Neuronal stem cell (in vitro differentiated cells): Measurements from ENCODE around the gene RNF220.

Source experiments
- DNase-seq: peaks from one replicate; pipeline ENCODE4 v3.0.0-alpha.2; 2013; ENCODE audit warnings: low spot score
- H2AFZ ChIP-seq: one replicate; pipeline ENCODE4 v1.6.1; 2013; ENCODE audit warnings: mild to moderate bottlenecking, low read length, inconsistent platforms
- H2AK5ac ChIP-seq: 2 replicates; pipeline ENCODE4 v1.6.1; 2013; ENCODE audit warnings: low read depth, mild to moderate bottlenecking, inconsistent platforms, low read length, moderate library complexity, mixed read lengths
- H2BK120ac ChIP-seq: 2 replicates; pipeline ENCODE4 v1.6.1; 2013; ENCODE audit warnings: low read depth, mild to moderate bottlenecking, inconsistent platforms, low read length, moderate library complexity, mixed read lengths
- H2BK12ac ChIP-seq: one replicate; pipeline ENCODE4 v1.6.1; 2013; ENCODE audit warnings: low read length, inconsistent platforms
- H2BK15ac ChIP-seq: 2 replicates; pipeline ENCODE4 v1.6.1; 2013; ENCODE audit warnings: mild to moderate bottlenecking, low read length, inconsistent platforms, mixed read lengths
- H2BK5ac ChIP-seq: one replicate; pipeline ENCODE4 v1.6.1; 2013; ENCODE audit warnings: inconsistent platforms, mild to moderate bottlenecking, low read length, moderate library complexity
- H3K14ac ChIP-seq: one replicate; pipeline ENCODE4 v1.6.1; 2013; ENCODE audit warnings: low read length, inconsistent platforms
- H3K18ac ChIP-seq: 2 replicates; pipeline ENCODE4 v1.6.1; 2013; ENCODE audit warnings: low read length, inconsistent platforms
- H3K23ac ChIP-seq: 2 replicates; pipeline ENCODE4 v1.6.1; 2013; ENCODE audit warnings: low read depth, mild to moderate bottlenecking, mixed read lengths, low read length, inconsistent platforms; ENCODE audit not compliant: poor library complexity
- H3K27ac ChIP-seq: replicated peaks from 3 replicates; pipeline ENCODE4 v1.5.1; 2013; ENCODE audit warnings: low read length, inconsistent platforms
- H3K27me3 ChIP-seq, 3 experiments: 2 replicates each; pipeline ENCODE4 v1.6.1; 2013; ENCODE audit warnings: low read length in 3 of 3, mild to moderate bottlenecking in 2 of 3, inconsistent platforms in 1 of 3, low read depth in 1 of 3, mixed read lengths in 1 of 3, moderate library complexity in 1 of 3; ENCODE audit not compliant: control insufficient read depth in 3 of 3, insufficient read depth in 3 of 3
- H3K36me3 ChIP-seq, 2 donors: replicated peaks in 1 of 2; 2 replicates each; pipeline ENCODE4 v1.6.1; 2013; ENCODE audit warnings: low read length in 2 of 2; ENCODE audit not compliant: control insufficient read depth in 2 of 2, insufficient read depth in 2 of 2
- H3K4ac ChIP-seq: 2 replicates; pipeline ENCODE4 v1.6.1; 2013; ENCODE audit warnings: inconsistent platforms, mild to moderate bottlenecking, low read length, moderate library complexity
- H3K4me1 ChIP-seq, 2 donors: 1 replicate in 1 of 2; 2 replicates in 1 of 2; pipeline ENCODE4 v1.6.1; 2013; ENCODE audit warnings: low read length in 2 of 2, low read depth in 1 of 2; ENCODE audit not compliant: control insufficient read depth in 2 of 2, insufficient read depth in 1 of 2
- H3K4me2 ChIP-seq: one replicate; pipeline ENCODE4 v1.6.1; 2013; ENCODE audit warnings: mild to moderate bottlenecking, low read length, inconsistent platforms; ENCODE audit not compliant: insufficient read depth, poor library complexity, severe bottlenecking
- H3K4me3 ChIP-seq, 2 donors: 2 replicates each; pipeline ENCODE4 v1.5.1; 2013; ENCODE audit warnings: low read length in 2 of 2, mild to moderate bottlenecking in 2 of 2, inconsistent platforms in 1 of 2, moderate library complexity in 1 of 2
- H3K79me1 ChIP-seq: one replicate; pipeline ENCODE4 v1.6.1; 2013; ENCODE audit warnings: low read depth, mild to moderate bottlenecking, inconsistent platforms, low read length, moderate library complexity
- H3K9ac ChIP-seq: one replicate; pipeline ENCODE4 v1.6.1; 2013; ENCODE audit warnings: mild to moderate bottlenecking, low read depth, low read length, inconsistent platforms; ENCODE audit not compliant: poor library complexity
- H3K9me3 ChIP-seq, 2 donors: replicated peaks in 1 of 2; 2 replicates each; pipeline versions ENCODE3 to v1.6.1; 2013; ENCODE audit warnings: low read length in 2 of 2, mild to moderate bottlenecking in 2 of 2, inconsistent platforms in 1 of 2, low read depth in 1 of 2, mixed read lengths in 1 of 2, moderate library complexity in 1 of 2; ENCODE audit not compliant: control insufficient read depth in 2 of 2, insufficient read depth in 1 of 2
- H4K8ac ChIP-seq: one replicate; pipeline ENCODE4 v1.6.1; 2013; ENCODE audit warnings: low read depth, mild to moderate bottlenecking, inconsistent platforms, low read length, moderate library complexity
- H4K91ac ChIP-seq: one replicate; pipeline ENCODE4 v1.6.1; 2013; ENCODE audit warnings: low read length, low read depth, mild to moderate bottlenecking, inconsistent platforms; ENCODE audit not compliant: poor library complexity
- WGBS, 2 donors: extraction: QIAGEN DNeasy Blood & Tissue Kit; methylation state at CpG; one replicate each; pipeline ENCODE4 v1.1.7; 2013; ENCODE audit warnings: missing lambda C conversion rate in 2 of 2, mixed read lengths in 1 of 2; ENCODE audit not compliant: insufficient read length in 2 of 2, insufficient replicate concordance in 1 of 2; ENCODE audit errors: extremely low coverage in 2 of 2; 5-methylcytosine and 5-hydroxymethylcytosine counted together

The RNF220 gene

GRCh38 chr1:44602634-44603628 lies 197.9 kb downstream of the RNF220 start:
- H2AK5ac ChIP-seq, result no peak overlapping the region
- peaks cover 0 to 16% of the 10 kb centered on the region in 2 donors for H3K36me3 ChIP-seq
- no peak for DNase-seq
- H3K4me1 ChIP-seq, result peaks cover 0 to 5% of the 10 kb centered on the region in 2 donors
- no peak overlapping the region for H4K8ac ChIP-seq
- WGBS, 2 donors, result 100% methylated on average over 2 of the region's 29 CpGs; no CpG with 5 or more reads in 1 of the 2 donors
- no peak overlapping the region for H2BK15ac ChIP-seq
- no peak overlapping the region for H2AFZ ChIP-seq
- H3K14ac ChIP-seq, result no peak overlapping the region
- H2BK12ac ChIP-seq, result no peak overlapping the region
- no peak overlapping the region for H3K27ac ChIP-seq
- H3K27me3 ChIP-seq, result no peaks in the 10 kb centered on the region
- no peak overlapping the region for H3K4me3 ChIP-seq
- no peak overlapping the region for H3K4ac ChIP-seq
- peak overlapping the region; percentile 60 for H3K23ac ChIP-seq
- no peak overlapping the region for H2BK5ac ChIP-seq
- peak overlapping the region; percentile 54 for H3K18ac ChIP-seq
- no peak overlapping the region for H3K4me2 ChIP-seq
- no peak overlapping the region for H2BK120ac ChIP-seq
- H4K91ac ChIP-seq, result no peak overlapping the region
- H3K9me3 ChIP-seq, result peaks cover 0 to 3% of the 10 kb centered on the region in 2 donors
- no peaks in the 10 kb centered on the region for H3K79me1 ChIP-seq
- H3K9ac ChIP-seq, result no peak overlapping the region

DNA sequence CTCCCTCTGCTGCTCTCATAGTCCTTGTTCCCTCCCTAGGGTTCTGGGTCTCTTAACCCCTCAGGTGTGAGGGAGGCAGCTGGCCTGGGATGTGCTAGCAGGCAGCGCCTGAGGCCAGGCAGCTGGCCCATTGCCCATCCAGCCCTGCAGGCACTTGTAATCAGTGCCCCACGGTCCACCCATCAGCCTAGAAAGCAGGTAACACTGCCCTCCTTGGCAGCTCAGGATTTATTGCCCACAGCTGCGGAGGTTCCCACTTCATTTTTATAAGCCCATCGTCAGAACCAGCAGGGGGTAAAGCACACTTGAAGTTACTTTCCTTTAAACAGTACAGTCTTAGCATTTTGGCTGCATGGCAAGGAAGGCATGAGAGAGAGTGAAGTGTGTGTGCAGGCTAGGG lies 198.7 kb downstream of the RNF220 start:
- Histone ChIP-seq H3K27me3 (no peaks in the 10 kb centered on the region), H2BK5ac (no peak overlapping the region), H3K18ac (peak overlapping the region; percentile 30), H4K91ac (no peak overlapping the region), H4K8ac (peak overlapping the region; percentile 4), H3K27ac (no peak overlapping the region), H2AK5ac (no peak overlapping the region), H2BK12ac (no peak overlapping the region), H2BK15ac (no peak overlapping the region), H3K9ac (no peak overlapping the region), H3K14ac (peak overlapping the region; percentile 75), H3K23ac (peak overlapping the region; percentile 60), H3K4me3 (no peak overlapping the region), H3K4me1 (no peaks in the 10 kb centered on the region), H2AFZ (no peak overlapping the region), H3K79me1 (no peaks in the 10 kb centered on the region), H3K36me3 (peaks cover 0 to 18% of the 10 kb centered on the region in 2 donors), H2BK120ac (no peak overlapping the region), H3K4me2 (no peak overlapping the region), H3K4ac (no peak overlapping the region), H3K9me3 (peaks cover 0 to 3% of the 10 kb centered on the region in 2 donors)
- no peak for DNase-seq
- WGBS, 2 donors, result no CpG with 5 or more reads among the region's 4 CpGs

GRCh38 chr1:44604157-44604955 lies 199.3 kb downstream of the RNF220 start:
- Histone ChIP-seq H2AFZ (no peak overlapping the region), H2BK5ac (no peak overlapping the region), H3K23ac (no peak overlapping the region), H3K9me3 (peaks cover 0 to 3% of the 10 kb centered on the region in 2 donors), H3K9ac (no peak overlapping the region), H3K18ac (peak overlapping the region; percentile 27), H4K8ac (no peak overlapping the region), H3K27me3 (no peaks in the 10 kb centered on the region), H4K91ac (no peak overlapping the region), H2AK5ac (no peak overlapping the region), H2BK15ac (no peak overlapping the region), H3K4me3 (no peak overlapping the region), H3K4me2 (no peak overlapping the region), H3K36me3 (peaks cover 0 to 17% of the 10 kb centered on the region in 2 donors), H3K4me1 (no peaks in the 10 kb centered on the region), H3K27ac (no peak overlapping the region), H3K79me1 (no peaks in the 10 kb centered on the region), H2BK120ac (no peak overlapping the region), H3K14ac (no peak overlapping the region), H3K4ac (no peak overlapping the region), H2BK12ac (peak overlapping the region; percentile 14)
- no CpG with 5 or more reads among the region's 3 CpGs for WGBS, 2 donors
- no peak for DNase-seq
